Measurements from ENCODE around the gene OSBPL10. TPM values are rescaled to one million over a fixed set of nuclear protein-coding genes. Genes with fewer than 3 reads are reported as not detected.

The OSBPL10 gene
- total RNA-seq, 4 donors from 2014 or later = 7.9 to 25.5 (median 11.8) TPM

DNA sequence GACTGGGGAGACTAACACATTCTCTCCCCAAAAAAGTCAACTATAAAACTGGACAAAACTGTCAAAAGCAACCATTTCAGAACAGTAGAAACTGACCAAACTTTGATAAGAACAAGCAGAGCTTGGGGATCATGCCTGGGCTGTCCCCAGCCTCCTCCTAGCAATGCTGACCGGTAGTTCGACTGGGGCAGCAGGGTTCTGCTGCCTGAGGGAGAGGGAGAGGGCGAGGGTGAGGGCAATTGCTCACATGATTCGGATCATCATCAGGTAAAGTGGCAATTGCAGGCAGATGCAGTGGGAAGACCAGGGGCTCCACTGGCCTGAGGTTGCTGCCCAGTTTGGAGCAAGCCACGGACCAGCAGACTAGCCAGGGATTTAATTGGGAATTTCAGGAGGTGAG lies 88.6 kb downstream of the OSBPL10 start:
- Histone ChIP-seq H3K4me3 (no peak overlapping the region), H3K4me1 (peaks cover 0 to 19% (median 6%) of the 10 kb centered on the region in 3 donors), H3K27ac (no peak overlapping the region), H3K36me3 (no peaks in the 10 kb centered on the region), H3K27me3 (no peaks in the 10 kb centered on the region), H3K9me3 (no peaks in the 10 kb centered on the region)
- ATAC-seq = no peak
- WGBS, 2 donors (ENCODE audit: low coverage in 1 of 2) = 100% methylated on average over 1 to 3 of the region's 5 CpGs
- TF ChIP-seq, protein P1, sequence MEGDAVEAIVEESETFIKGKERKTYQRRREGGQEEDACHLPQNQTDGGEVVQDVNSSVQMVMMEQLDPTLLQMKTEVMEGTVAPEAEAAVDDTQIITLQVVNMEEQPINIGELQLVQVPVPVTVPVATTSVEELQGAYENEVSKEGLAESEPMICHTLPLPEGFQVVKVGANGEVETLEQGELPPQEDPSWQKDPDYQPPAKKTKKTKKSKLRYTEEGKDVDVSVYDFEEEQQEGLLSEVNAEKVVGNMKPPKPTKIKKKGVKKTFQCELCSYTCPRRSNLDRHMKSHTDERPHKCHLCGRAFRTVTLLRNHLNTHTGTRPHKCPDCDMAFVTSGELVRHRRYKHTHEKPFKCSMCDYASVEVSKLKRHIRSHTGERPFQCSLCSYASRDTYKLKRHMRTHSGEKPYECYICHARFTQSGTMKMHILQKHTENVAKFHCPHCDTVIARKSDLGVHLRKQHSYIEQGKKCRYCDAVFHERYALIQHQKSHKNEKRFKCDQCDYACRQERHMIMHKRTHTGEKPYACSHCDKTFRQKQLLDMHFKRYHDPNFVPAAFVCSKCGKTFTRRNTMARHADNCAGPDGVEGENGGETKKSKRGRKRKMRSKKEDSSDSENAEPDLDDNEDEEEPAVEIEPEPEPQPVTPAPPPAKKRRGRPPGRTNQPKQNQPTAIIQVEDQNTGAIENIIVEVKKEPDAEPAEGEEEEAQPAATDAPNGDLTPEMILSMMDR (IDR thresholded peaks at IDR 0.05) = no peak
- TF ChIP-seq POLR2AphosphoS5 (IDR thresholded peaks at IDR 0.05) (no peak), POLR2A (IDR thresholded peaks at IDR 0.05) (no peak), EP300 (IDR thresholded peaks at IDR 0.05) (no peak)

DNA sequence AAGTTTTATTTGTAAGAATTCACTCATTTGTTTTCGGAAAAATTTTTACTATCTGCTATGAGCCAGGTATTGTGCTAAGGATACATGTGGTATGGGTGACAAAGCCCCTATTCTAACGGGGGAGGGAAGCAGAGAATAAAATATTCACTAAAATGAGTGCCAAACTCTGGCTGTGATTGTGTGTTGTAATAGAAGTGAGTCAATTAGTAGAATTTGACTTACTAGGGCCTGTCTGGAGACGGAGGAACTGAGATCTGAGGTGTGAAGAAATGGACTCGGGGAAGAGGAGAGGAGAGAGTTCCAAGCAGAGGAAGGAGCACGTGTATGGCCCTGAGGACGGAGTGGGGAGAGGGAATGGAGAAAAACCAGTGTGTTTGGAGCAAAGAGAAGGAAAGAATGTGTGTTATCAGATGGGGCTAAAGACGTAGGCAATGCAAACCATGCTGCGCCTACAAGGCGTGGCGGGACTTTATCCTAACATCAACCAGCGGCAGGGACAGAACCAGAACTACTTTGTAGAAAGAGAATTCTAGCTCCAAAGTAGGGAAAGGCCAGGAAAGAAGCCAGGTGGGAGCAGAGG lies 89.1 kb downstream of the OSBPL10 start:
- no peaks in the 10 kb centered on the region for H3K36me3 ChIP-seq
- no peaks in the 10 kb centered on the region for H3K27me3 ChIP-seq
- H3K4me3 ChIP-seq = no peak overlapping the region
- ATAC-seq = no peak
- TF ChIP-seq EP300 (IDR thresholded peaks at IDR 0.05) (no peak), POLR2AphosphoS5 (IDR thresholded peaks at IDR 0.05) (no peak), POLR2A (IDR thresholded peaks at IDR 0.05) (no peak)
- TF ChIP-seq, protein P1 (IDR thresholded peaks at IDR 0.05) = no peak
- WGBS, 2 donors (ENCODE audit: low coverage in 1 of 2) = 86 to 94% methylated on average over 11 of the region's 11 CpGs
- H3K4me1 ChIP-seq = peaks cover 0 to 19% (median 6%) of the 10 kb centered on the region in 3 donors
- no peak overlapping the region for H3K27ac ChIP-seq
- no peaks in the 10 kb centered on the region for H3K9me3 ChIP-seq

DNA sequence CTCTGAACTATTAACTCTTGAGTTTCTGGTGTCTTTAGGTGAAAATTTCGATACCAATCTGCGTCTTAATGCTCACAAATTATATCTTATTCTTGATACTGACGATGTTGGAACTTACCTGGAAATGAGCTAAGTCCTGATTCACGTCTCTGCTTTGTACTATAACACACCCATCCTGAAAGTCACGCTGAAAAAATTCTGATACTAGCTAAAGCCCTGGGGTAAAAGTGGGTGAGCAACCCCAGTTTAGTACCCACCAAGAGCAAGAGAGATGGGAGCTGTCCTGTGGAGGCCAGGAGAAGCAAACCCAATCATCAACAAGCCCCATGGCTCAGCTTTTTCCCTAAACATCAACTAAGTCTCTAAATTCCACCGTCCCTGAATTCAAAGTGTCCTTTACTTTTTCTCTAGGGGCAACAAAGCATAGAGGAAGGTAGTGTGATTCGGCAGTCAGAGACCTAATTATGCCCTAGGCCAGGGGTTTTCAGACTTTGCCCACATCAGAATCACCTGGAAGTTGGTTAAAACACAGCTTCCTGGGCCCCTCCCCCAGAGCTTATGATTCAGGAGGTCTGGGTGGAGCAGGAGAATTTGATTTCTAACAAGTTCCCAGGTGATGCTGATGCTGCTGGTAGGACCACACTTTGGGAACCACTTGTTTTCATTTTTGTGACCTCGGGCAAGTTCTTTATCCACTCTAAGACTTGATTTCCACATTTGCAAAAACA lies 90.2 kb downstream of the OSBPL10 start:
- ATAC-seq = no peak
- no peaks in the 10 kb centered on the region for H3K36me3 ChIP-seq
- H3K4me1 ChIP-seq = peaks cover 0 to 19% (median 6%) of the 10 kb centered on the region in 3 donors
- TF ChIP-seq POLR2A (IDR thresholded peaks at IDR 0.05) = no peak
- TF ChIP-seq, protein P1 (IDR thresholded peaks at IDR 0.05) = no peak
- TF ChIP-seq POLR2AphosphoS5 (IDR thresholded peaks at IDR 0.05) = no peak
- TF ChIP-seq EP300 (IDR thresholded peaks at IDR 0.05) = no peak
- H3K27ac ChIP-seq = no peak overlapping the region
- no peak overlapping the region for H3K4me3 ChIP-seq
- H3K27me3 ChIP-seq = no peaks in the 10 kb centered on the region
- WGBS, 2 donors (ENCODE audit: low coverage in 1 of 2) = 93 to 97% methylated on average over 6 to 8 of the region's 8 CpGs
- no peaks in the 10 kb centered on the region for H3K9me3 ChIP-seq

DNA sequence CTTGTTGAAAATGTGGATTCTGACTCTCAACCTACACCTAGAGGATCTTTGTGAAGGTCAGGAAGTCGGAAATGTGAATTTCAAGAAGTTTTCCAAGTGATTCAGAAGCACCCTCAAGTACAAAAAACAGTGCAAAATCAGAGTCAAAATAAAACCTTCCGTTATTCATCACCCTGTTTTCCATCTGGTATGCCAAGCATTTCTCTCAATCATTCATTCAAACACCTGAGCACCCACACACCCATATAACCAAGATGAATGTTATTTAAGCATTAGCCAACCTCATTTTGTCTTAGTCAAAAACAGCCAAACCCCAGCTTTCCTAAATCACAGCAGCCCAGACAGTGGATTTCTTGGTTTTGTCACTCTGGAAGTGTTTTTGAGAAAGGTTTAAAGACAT lies 91.1 kb downstream of the OSBPL10 start:
- Histone ChIP-seq H3K4me1 (peaks cover 0 to 19% (median 6%) of the 10 kb centered on the region in 3 donors), H3K36me3 (no peaks in the 10 kb centered on the region), H3K27ac (no peak overlapping the region), H3K27me3 (no peaks in the 10 kb centered on the region), H3K9me3 (no peaks in the 10 kb centered on the region), H3K4me3 (no peak overlapping the region)
- TF ChIP-seq, protein P1 (IDR thresholded peaks at IDR 0.05) = no peak
- TF ChIP-seq EP300 (IDR thresholded peaks at IDR 0.05) (no peak), POLR2A (IDR thresholded peaks at IDR 0.05) (no peak), POLR2AphosphoS5 (IDR thresholded peaks at IDR 0.05) (no peak)
- no peak for ATAC-seq
- 85 to 90% methylated on average over 2 of the region's 2 CpGs for WGBS, 2 donors (ENCODE audit: low coverage in 1 of 2)

DNA sequence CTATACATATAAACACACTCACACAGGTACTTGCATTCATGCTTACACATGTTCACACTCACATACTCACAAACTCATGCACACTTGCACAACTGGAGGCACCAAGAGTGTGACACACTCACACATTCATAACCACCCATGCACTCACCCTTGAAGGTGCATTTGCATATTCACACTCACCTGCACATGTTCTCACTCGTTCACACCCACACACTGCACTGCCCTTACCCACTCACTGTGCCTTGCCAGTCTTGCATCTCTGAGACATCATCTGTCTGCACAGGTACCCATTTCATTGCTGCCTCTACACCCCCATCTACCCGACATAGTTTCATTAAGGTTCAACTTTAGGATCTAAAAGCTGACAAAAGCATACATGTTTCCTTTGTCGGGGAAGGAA lies 95.8 kb downstream of the OSBPL10 start:
- no peak for ATAC-seq
- TF ChIP-seq, protein P1 (IDR thresholded peaks at IDR 0.05) = no peak
- no peak for TF ChIP-seq POLR2AphosphoS5 (IDR thresholded peaks at IDR 0.05)
- no peak for TF ChIP-seq EP300 (IDR thresholded peaks at IDR 0.05)
- TF ChIP-seq POLR2A (IDR thresholded peaks at IDR 0.05) = no peak
- H3K4me1 ChIP-seq = no peaks in the 10 kb centered on the region
- H3K9me3 ChIP-seq = no peaks in the 10 kb centered on the region
- no peaks in the 10 kb centered on the region for H3K36me3 ChIP-seq
- H3K4me3 ChIP-seq = no peak overlapping the region
- H3K27me3 ChIP-seq = no peaks in the 10 kb centered on the region
- WGBS, 2 donors (ENCODE audit: low coverage in 1 of 2) = 92 to 100% methylated on average over 2 to 3 of the region's 3 CpGs
- no peak overlapping the region for H3K27ac ChIP-seq
